Measurements from ENCODE around the gene NLGN1. TPM values are rescaled to one million over a fixed set of nuclear protein-coding genes. Genes with fewer than 3 reads are reported as not detected.

NLGN1 gene
- total RNA-seq, 5 donors from 2014 or later (not counting 1 experiment from before 2014, with no cell fraction given), result 0.18 TPM; not detected in 4

GRCh38 chr3:174068035-174068434, 670.5 kb downstream of the NLGN1 start:
- Mint-ChIP-seq H3K9me3 (peaks cover 0 to 11% (median 5%) of the 10 kb centered on the region in 3 donors), H3K4me1 (no peaks in the 10 kb centered on the region)
- ATAC-seq (replicated peaks in 1 of 4), result no peak

GRCh38 chr3:174072675-174073074, 675.1 kb downstream of the NLGN1 start:
- H3K27me3 Mint-ChIP-seq, result no peaks in the 10 kb centered on the region
- no peaks in the 10 kb centered on the region for H3K4me1 Mint-ChIP-seq
- Histone ChIP-seq H3K27ac (ENCODE audit: low read length) (no peak overlapping the region), H3K4me1 (ENCODE audit: control insufficient read depth in 1 of 2, extremely low read depth in 1 of 2, insufficient read depth in 2 of 2, low read length in 2 of 2) (no peaks in the 10 kb centered on the region), H3K36me3 (ENCODE audit: control insufficient read depth in 2 of 2, extremely low read depth in 1 of 2, insufficient read depth in 1 of 2, low read length in 1 of 2) (no peaks in the 10 kb centered on the region), H3K9me3 (no peaks in the 10 kb centered on the region), H3K4me3 (ENCODE audit: control insufficient read depth in 1 of 2, extremely low read depth in 1 of 2, low read length in 1 of 2) (no peak overlapping the region), H3K27me3 (replicated peaks in 1 of 2; ENCODE audit: control insufficient read depth in 2 of 2, extremely low read depth in 1 of 2, insufficient read depth in 2 of 2, low read length in 1 of 2) (no peaks in the 10 kb centered on the region)
- ChIA-PET CTCF (no interaction called here), POLR2A (no interaction called here)
- no peak overlapping the region for H3K4me3 Mint-ChIP-seq
- H3K9me3 Mint-ChIP-seq, result peaks cover 0 to 7% (median 5%) of the 10 kb centered on the region in 3 donors
- H3K36me3 Mint-ChIP-seq, result no peaks in the 10 kb centered on the region
- no peak for ATAC-seq (replicated peaks in 1 of 4)
- no peak for DNase-seq
- no CpG with 5 or more reads among the region's 1 CpG for WGBS (ENCODE audit: insufficient coverage)
- no peak overlapping the region for H3K27ac Mint-ChIP-seq

More at GRCh38 chr3:174068035-174068434, 670.5 kb downstream of the NLGN1 start:
- no peaks in the 10 kb centered on the region for H3K9me3 ChIP-seq
- CTCF ChIA-PET, result no interaction called here
- H3K4me3 ChIP-seq (ENCODE audit: control insufficient read depth in 1 of 2, extremely low read depth in 1 of 2, low read length in 1 of 2), result no peak overlapping the region
- H3K4me1 ChIP-seq (ENCODE audit: control insufficient read depth in 1 of 2, extremely low read depth in 1 of 2, insufficient read depth in 2 of 2, low read length in 2 of 2), result no peaks in the 10 kb centered on the region
- no peak overlapping the region for H3K27ac ChIP-seq (ENCODE audit: low read length)
- 75% methylated on average over 1 of the region's 2 CpGs for WGBS (ENCODE audit: insufficient coverage)
- no peak overlapping the region for H3K27ac Mint-ChIP-seq
- no peak overlapping the region for H3K4me3 Mint-ChIP-seq
- POLR2A ChIA-PET, result no interaction called here
- H3K27me3 ChIP-seq (replicated peaks in 1 of 2; ENCODE audit: control insufficient read depth in 2 of 2, extremely low read depth in 1 of 2, insufficient read depth in 2 of 2, low read length in 1 of 2), result no peaks in the 10 kb centered on the region
- no peaks in the 10 kb centered on the region for H3K27me3 Mint-ChIP-seq
- H3K36me3 ChIP-seq (ENCODE audit: control insufficient read depth in 2 of 2, extremely low read depth in 1 of 2, insufficient read depth in 1 of 2, low read length in 1 of 2), result no peaks in the 10 kb centered on the region
- no peak for DNase-seq
- H3K36me3 Mint-ChIP-seq, result no peaks in the 10 kb centered on the region

GRCh38 chr3:174083706-174084105, 686.2 kb downstream of the NLGN1 start:
- Mint-ChIP-seq H3K4me3 (no peak overlapping the region), H3K4me1 (no peaks in the 10 kb centered on the region), H3K27ac (no peak overlapping the region), H3K27me3 (no peaks in the 10 kb centered on the region), H3K36me3 (no peaks in the 10 kb centered on the region), H3K9me3 (peaks cover 0 to 6% (median 5%) of the 10 kb centered on the region in 3 donors)
- DNase-seq (no peak), ATAC-seq (replicated peaks in 1 of 4) (no peak)
- H3K4me3 ChIP-seq (ENCODE audit: control insufficient read depth in 1 of 2, extremely low read depth in 1 of 2, low read length in 1 of 2), result no peak overlapping the region
- H3K36me3 ChIP-seq (ENCODE audit: control insufficient read depth in 2 of 2, extremely low read depth in 1 of 2, insufficient read depth in 1 of 2, low read length in 1 of 2), result no peaks in the 10 kb centered on the region
- H3K27ac ChIP-seq (ENCODE audit: low read length), result no peak overlapping the region
- H3K4me1 ChIP-seq (ENCODE audit: control insufficient read depth in 1 of 2, extremely low read depth in 1 of 2, insufficient read depth in 2 of 2, low read length in 2 of 2), result no peaks in the 10 kb centered on the region
- WGBS (ENCODE audit: insufficient coverage), result no CpG with 5 or more reads among the region's 3 CpGs
- H3K9me3 ChIP-seq, result no peaks in the 10 kb centered on the region
- POLR2A ChIA-PET, result no interaction called here
- CTCF ChIA-PET, result no interaction called here
- no peaks in the 10 kb centered on the region for H3K27me3 ChIP-seq (replicated peaks in 1 of 2; ENCODE audit: control insufficient read depth in 2 of 2, extremely low read depth in 1 of 2, insufficient read depth in 2 of 2, low read length in 1 of 2)

- ATAC-seq (replicated peaks in 1 of 4) (no peak), DNase-seq (no peak)
- H3K27ac ChIP-seq (ENCODE audit: low read length), result no peak overlapping the region
- H3K27me3 ChIP-seq (replicated peaks in 1 of 2; ENCODE audit: control insufficient read depth in 2 of 2, extremely low read depth in 1 of 2, insufficient read depth in 2 of 2, low read length in 1 of 2), result no peaks in the 10 kb centered on the region
- H3K27ac Mint-ChIP-seq, result no peak overlapping the region
- no peaks in the 10 kb centered on the region for H3K27me3 Mint-ChIP-seq
- H3K4me3 ChIP-seq (ENCODE audit: control insufficient read depth in 1 of 2, extremely low read depth in 1 of 2, low read length in 1 of 2), result no peak overlapping the region
- no peaks in the 10 kb centered on the region for H3K36me3 ChIP-seq (ENCODE audit: control insufficient read depth in 2 of 2, extremely low read depth in 1 of 2, insufficient read depth in 1 of 2, low read length in 1 of 2)
- H3K4me1 Mint-ChIP-seq, result no peaks in the 10 kb centered on the region
- no CpG with 5 or more reads among the region's 2 CpGs for WGBS (ENCODE audit: insufficient coverage)
- H3K36me3 Mint-ChIP-seq, result no peaks in the 10 kb centered on the region
- no peaks in the 10 kb centered on the region for H3K4me1 ChIP-seq (ENCODE audit: control insufficient read depth in 1 of 2, extremely low read depth in 1 of 2, insufficient read depth in 2 of 2, low read length in 2 of 2)
- H3K9me3 Mint-ChIP-seq, result peaks cover 0 to 3% (median 2%) of the 10 kb centered on the region in 3 donors
- ChIA-PET CTCF (no interaction called here), POLR2A (no interaction called here)
- no peak overlapping the region for H3K4me3 Mint-ChIP-seq
- no peaks in the 10 kb centered on the region for H3K9me3 ChIP-seq
Observed at GRCh38 chr3:174089592-174089991, 692.0 kb downstream of the NLGN1 start.

GRCh38 chr3:174094669-174095068, 697.1 kb downstream of the NLGN1 start:
- ChIA-PET CTCF (no interaction called here), POLR2A (no interaction called here)
- no peaks in the 10 kb centered on the region for H3K36me3 ChIP-seq (ENCODE audit: control insufficient read depth in 2 of 2, extremely low read depth in 1 of 2, insufficient read depth in 1 of 2, low read length in 1 of 2)
- Mint-ChIP-seq H3K36me3 (no peaks in the 10 kb centered on the region), H3K4me3 (no peak overlapping the region), H3K9me3 (peaks cover 0 to 4% (median 3%) of the 10 kb centered on the region in 3 donors), H3K4me1 (no peaks in the 10 kb centered on the region), H3K27ac (no peak overlapping the region), H3K27me3 (no peaks in the 10 kb centered on the region)
- no peaks in the 10 kb centered on the region for H3K4me1 ChIP-seq (ENCODE audit: control insufficient read depth in 1 of 2, extremely low read depth in 1 of 2, insufficient read depth in 2 of 2, low read length in 2 of 2)
- no peaks in the 10 kb centered on the region for H3K9me3 ChIP-seq
- H3K27me3 ChIP-seq (replicated peaks in 1 of 2; ENCODE audit: control insufficient read depth in 2 of 2, extremely low read depth in 1 of 2, insufficient read depth in 2 of 2, low read length in 1 of 2), result no peaks in the 10 kb centered on the region
- no peak overlapping the region for H3K4me3 ChIP-seq (ENCODE audit: control insufficient read depth in 1 of 2, extremely low read depth in 1 of 2, low read length in 1 of 2)
- 100% methylated on average over 1 of the region's 2 CpGs for WGBS (ENCODE audit: insufficient coverage)
- DNase-seq, result no peak
- ATAC-seq (replicated peaks in 1 of 4), result no peak
- H3K27ac ChIP-seq (ENCODE audit: low read length), result no peak overlapping the region

DNA sequence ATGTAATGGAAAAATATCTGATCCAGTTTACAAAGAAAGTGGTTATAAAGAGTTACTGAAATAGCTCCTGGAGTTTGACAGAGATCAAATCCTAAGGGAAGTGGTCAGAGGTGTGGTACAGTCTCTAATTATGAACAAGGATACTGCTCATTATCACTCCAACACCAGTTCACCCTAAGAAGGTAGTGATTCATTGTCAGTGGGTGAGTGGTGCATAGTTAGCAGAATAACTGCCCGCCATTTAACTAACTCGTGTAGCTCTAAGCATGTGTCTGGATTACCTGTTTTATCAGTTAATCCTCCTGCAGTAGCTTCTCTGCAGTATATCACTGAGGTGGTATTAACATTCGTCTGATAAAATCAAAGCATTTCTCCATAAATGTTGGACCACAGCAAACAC, 700.1 kb downstream of the NLGN1 start:
- no CpG with 5 or more reads among the region's 3 CpGs for WGBS (ENCODE audit: insufficient coverage)
- H3K4me1 ChIP-seq (ENCODE audit: control insufficient read depth in 1 of 2, extremely low read depth in 1 of 2, insufficient read depth in 2 of 2, low read length in 2 of 2), result no peaks in the 10 kb centered on the region
- no peaks in the 10 kb centered on the region for H3K9me3 ChIP-seq
- ChIA-PET CTCF (no interaction called here), POLR2A (no interaction called here)
- Mint-ChIP-seq H3K27ac (no peak overlapping the region), H3K4me1 (no peaks in the 10 kb centered on the region), H3K27me3 (no peaks in the 10 kb centered on the region), H3K36me3 (no peaks in the 10 kb centered on the region), H3K4me3 (no peak overlapping the region), H3K9me3 (peaks cover 0 to 4% (median 3%) of the 10 kb centered on the region in 3 donors)
- no peak overlapping the region for H3K27ac ChIP-seq (ENCODE audit: low read length)
- ATAC-seq (replicated peaks in 1 of 4) (no peak), DNase-seq (no peak)
- no peak overlapping the region for H3K4me3 ChIP-seq (ENCODE audit: control insufficient read depth in 1 of 2, extremely low read depth in 1 of 2, low read length in 1 of 2)
- no peaks in the 10 kb centered on the region for H3K27me3 ChIP-seq (replicated peaks in 1 of 2; ENCODE audit: control insufficient read depth in 2 of 2, extremely low read depth in 1 of 2, insufficient read depth in 2 of 2, low read length in 1 of 2)
- H3K36me3 ChIP-seq (ENCODE audit: control insufficient read depth in 2 of 2, extremely low read depth in 1 of 2, insufficient read depth in 1 of 2, low read length in 1 of 2), result no peaks in the 10 kb centered on the region

DNA sequence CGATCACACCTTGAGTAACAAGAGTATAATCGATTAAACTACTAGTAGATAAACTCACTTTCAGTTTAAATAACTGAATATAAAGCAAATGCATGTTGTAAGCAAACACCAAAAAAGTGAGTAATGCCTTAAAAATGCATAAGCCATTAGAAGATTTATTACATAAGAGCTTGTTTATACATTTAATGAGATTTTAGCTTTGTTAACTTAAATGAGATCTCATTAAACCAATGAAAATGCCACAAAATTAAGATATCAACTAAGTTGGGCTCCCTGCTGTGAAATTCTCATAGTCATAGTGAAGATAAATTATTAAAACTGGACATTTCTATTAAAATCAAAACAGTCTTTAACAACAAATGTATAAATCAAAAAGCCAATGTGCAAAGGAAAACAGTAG, 701.2 kb downstream of the NLGN1 start:
- POLR2A ChIA-PET, result no interaction called here
- Mint-ChIP-seq H3K27me3 (no peaks in the 10 kb centered on the region), H3K4me3 (no peak overlapping the region), H3K36me3 (no peaks in the 10 kb centered on the region), H3K27ac (no peak overlapping the region), H3K4me1 (no peaks in the 10 kb centered on the region), H3K9me3 (peaks cover 0 to 4% (median 3%) of the 10 kb centered on the region in 3 donors)
- DNase-seq, result no peak
- Histone ChIP-seq H3K27ac (ENCODE audit: low read length) (no peak overlapping the region), H3K36me3 (ENCODE audit: control insufficient read depth in 2 of 2, extremely low read depth in 1 of 2, insufficient read depth in 1 of 2, low read length in 1 of 2) (no peaks in the 10 kb centered on the region), H3K4me3 (ENCODE audit: control insufficient read depth in 1 of 2, extremely low read depth in 1 of 2, low read length in 1 of 2) (no peak overlapping the region), H3K27me3 (replicated peaks in 1 of 2; ENCODE audit: control insufficient read depth in 2 of 2, extremely low read depth in 1 of 2, insufficient read depth in 2 of 2, low read length in 1 of 2) (no peaks in the 10 kb centered on the region), H3K4me1 (ENCODE audit: control insufficient read depth in 1 of 2, extremely low read depth in 1 of 2, insufficient read depth in 2 of 2, low read length in 2 of 2) (no peaks in the 10 kb centered on the region), H3K9me3 (no peaks in the 10 kb centered on the region)
- WGBS (ENCODE audit: insufficient coverage), result no CpG with 5 or more reads among the region's 2 CpGs
- CTCF ChIA-PET, result no interaction called here
- no peak for ATAC-seq (replicated peaks in 1 of 4)

All from T-cell (primary cell).